HUES6 (cell line): ENCODE results near the gene ADGRV1.

ENCODE experiments used
- H3K27ac ChIP-seq: 2 replicates; pipeline ENCODE4 v1.7.0; 2013; ENCODE audit warnings: low read depth, mild to moderate bottlenecking, low read length, inconsistent platforms
- H3K27me3 ChIP-seq: 2 replicates; pipeline ENCODE4 v1.6.1; 2013; ENCODE audit warnings: low read length; ENCODE audit not compliant: control insufficient read depth, insufficient read depth
- H3K36me3 ChIP-seq: 2 replicates; pipeline ENCODE4 v1.6.1; 2013; ENCODE audit warnings: low read length; ENCODE audit not compliant: control insufficient read depth, insufficient read depth
- H3K4me1 ChIP-seq: 2 replicates; pipeline ENCODE4 v1.6.1; 2013; ENCODE audit warnings: low read length; ENCODE audit not compliant: control insufficient read depth, insufficient read depth
- H3K4me3 ChIP-seq: 2 replicates; pipeline ENCODE4 v1.5.1; 2013; ENCODE audit warnings: low read depth, low read length
- H3K9ac ChIP-seq: one replicate; pipeline ENCODE4 v1.6.1; 2013; ENCODE audit warnings: mild to moderate bottlenecking, low read length
- H3K9me3 ChIP-seq: 2 replicates; pipeline ENCODE4 v1.6.1; 2013; ENCODE audit warnings: low read depth, low read length; ENCODE audit not compliant: control insufficient read depth, insufficient read depth

The ADGRV1 gene

GRCh38 chr5:91146905-91147600, 588.5 kb downstream of the ADGRV1 start:
- H3K4me1 ChIP-seq = peaks cover 3% of the 10 kb centered on the region
- no peak overlapping the region for H3K27ac ChIP-seq
- H3K9ac ChIP-seq = no peak overlapping the region
- no peaks in the 10 kb centered on the region; the same call in 1 of the 2 replicates for H3K36me3 ChIP-seq
- H3K27me3 ChIP-seq = no peaks in the 10 kb centered on the region
- peaks cover 8% of the 10 kb centered on the region; the same call in 1 of the 2 replicates for H3K9me3 ChIP-seq
- no peak overlapping the region for H3K4me3 ChIP-seq

DNA sequence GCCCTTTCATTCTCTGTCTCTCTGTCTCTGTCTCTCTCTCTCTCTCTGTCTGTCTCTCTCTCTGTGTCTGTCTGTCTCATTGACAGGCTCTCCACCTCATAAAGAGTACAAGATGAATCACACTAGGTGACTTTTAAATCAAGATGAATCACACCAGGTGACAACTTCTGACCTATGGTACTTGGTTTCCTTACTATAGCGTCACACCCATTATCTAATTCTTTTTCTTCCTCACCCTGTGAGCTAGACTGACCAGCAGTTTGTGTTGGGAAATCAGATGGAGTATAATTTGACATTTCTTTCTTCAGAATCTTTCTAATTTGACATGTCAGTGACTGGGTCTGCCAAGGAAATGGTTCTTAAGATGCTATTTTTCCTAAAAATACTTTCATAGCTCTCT, 591.6 kb downstream of the ADGRV1 start:
- Histone ChIP-seq H3K9me3 (peaks cover 8% of the 10 kb centered on the region; the same call in 1 of the 2 replicates), H3K27me3 (no peaks in the 10 kb centered on the region), H3K36me3 (no peaks in the 10 kb centered on the region; the same call in 1 of the 2 replicates), H3K4me3 (no peak overlapping the region), H3K4me1 (no peaks in the 10 kb centered on the region; the same call in 1 of the 2 replicates), H3K27ac (no peak overlapping the region), H3K9ac (no peak overlapping the region)

DNA sequence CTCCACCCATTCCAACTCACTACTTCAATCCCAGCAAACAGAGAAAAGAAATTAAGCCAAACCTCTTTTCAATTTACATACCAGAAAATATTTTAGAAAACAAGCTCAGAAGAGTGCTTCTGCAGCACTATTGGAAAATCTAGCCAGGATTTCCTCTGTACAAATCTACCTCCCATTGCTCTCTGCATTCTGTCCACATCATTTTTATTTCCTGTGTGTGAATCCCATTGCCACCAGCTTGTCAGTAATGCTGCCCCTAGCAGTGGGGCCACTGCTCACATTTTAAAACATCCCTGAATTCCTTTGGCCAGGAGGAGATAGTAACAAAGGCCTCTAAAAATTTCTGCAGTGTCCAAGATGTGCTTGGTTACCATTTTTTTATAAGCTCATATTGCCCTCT, 592.0 kb downstream of the ADGRV1 start:
- no peak overlapping the region for H3K9ac ChIP-seq
- H3K27me3 ChIP-seq = no peaks in the 10 kb centered on the region
- no peaks in the 10 kb centered on the region; the same call in 1 of the 2 replicates for H3K4me1 ChIP-seq
- H3K36me3 ChIP-seq = no peaks in the 10 kb centered on the region; the same call in 1 of the 2 replicates
- no peak overlapping the region for H3K27ac ChIP-seq
- no peak overlapping the region for H3K4me3 ChIP-seq
- peaks cover 8% of the 10 kb centered on the region; the same call in 1 of the 2 replicates for H3K9me3 ChIP-seq

DNA sequence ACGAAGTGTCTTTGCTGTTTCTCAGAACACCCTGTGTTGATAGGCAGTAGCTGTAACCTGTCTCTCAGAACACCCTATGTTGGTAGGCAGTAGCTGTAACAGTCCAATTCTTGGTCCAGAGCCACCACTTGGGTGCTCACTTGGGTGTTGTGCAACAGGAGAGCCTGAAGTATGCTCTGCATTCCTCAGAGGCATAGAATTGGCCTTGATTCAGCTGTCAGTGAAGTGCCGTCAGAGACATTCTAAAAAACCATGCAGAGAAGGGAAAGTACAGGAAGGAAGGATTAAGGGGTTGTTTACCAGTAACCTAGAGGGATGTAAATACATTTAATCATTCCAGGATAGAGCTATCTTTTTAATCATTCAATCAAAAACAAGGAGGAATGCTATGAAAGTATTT, 593.4 kb downstream of the ADGRV1 start:
- Histone ChIP-seq H3K9me3 (peaks cover 8% of the 10 kb centered on the region; the same call in 1 of the 2 replicates), H3K27ac (no peak overlapping the region)

GRCh38 chr5:91154338-91154737, 595.7 kb downstream of the ADGRV1 start:
- no peak overlapping the region for H3K9ac ChIP-seq
- no peak overlapping the region for H3K27ac ChIP-seq
- no peaks in the 10 kb centered on the region for H3K9me3 ChIP-seq
- H3K4me3 ChIP-seq = no peak overlapping the region
- no peaks in the 10 kb centered on the region; the same call in 1 of the 2 replicates for H3K4me1 ChIP-seq
- no peaks in the 10 kb centered on the region for H3K36me3 ChIP-seq
- H3K27me3 ChIP-seq = no peaks in the 10 kb centered on the region

More for the DNA sequence above, 593.4 kb downstream of the ADGRV1 start:
- Histone ChIP-seq H3K4me3 (no peak overlapping the region), H3K4me1 (no peaks in the 10 kb centered on the region; the same call in 1 of the 2 replicates), H3K27me3 (no peaks in the 10 kb centered on the region), H3K9ac (no peak overlapping the region), H3K36me3 (no peaks in the 10 kb centered on the region; the same call in 1 of the 2 replicates)

DNA sequence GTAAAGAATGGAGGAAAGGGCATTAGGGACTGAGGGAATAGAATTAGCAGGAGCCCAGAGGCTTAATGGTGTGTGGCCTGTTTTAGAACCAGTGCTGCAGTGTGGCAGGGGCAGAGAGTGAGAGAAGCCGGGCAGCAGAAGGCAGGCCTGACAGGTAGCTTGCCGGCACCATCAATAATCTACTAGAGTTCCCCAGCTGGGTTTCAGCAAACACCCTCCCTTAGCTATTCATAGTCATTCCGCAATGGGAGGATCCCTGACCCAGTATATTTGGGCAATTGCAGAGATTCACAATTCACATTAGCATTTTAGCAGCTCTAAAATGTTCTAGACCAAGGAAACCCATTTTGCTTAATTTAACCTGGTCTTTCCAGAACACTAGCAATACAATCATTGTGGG, 596.7 kb downstream of the ADGRV1 start:
- H3K27ac ChIP-seq = no peak overlapping the region
- no peak overlapping the region for H3K4me3 ChIP-seq
- H3K36me3 ChIP-seq = no peaks in the 10 kb centered on the region
- no peaks in the 10 kb centered on the region for H3K27me3 ChIP-seq
- no peaks in the 10 kb centered on the region; the same call in 1 of the 2 replicates for H3K4me1 ChIP-seq
- H3K9ac ChIP-seq = no peak overlapping the region
- H3K9me3 ChIP-seq = no peaks in the 10 kb centered on the region

DNA sequence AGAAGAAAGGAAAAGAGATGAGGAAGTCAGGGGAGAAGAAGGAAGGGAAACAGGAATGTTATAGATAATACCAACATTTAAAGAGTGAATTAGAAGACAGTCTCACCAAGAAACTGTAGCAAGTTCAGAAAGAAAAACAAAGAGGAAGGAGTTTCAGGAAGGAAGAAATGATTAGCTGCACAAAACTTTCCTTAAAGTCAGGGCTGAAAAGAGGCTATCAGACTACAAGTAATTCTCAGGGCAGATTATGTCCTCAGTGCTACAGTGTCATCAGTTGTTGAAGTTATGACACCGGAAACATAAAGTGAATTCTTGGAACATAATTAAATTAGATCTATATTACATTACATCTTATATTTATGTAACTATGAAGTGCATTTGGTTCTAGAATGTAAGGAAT, 597.6 kb downstream of the ADGRV1 start:
- H3K36me3 ChIP-seq = no peaks in the 10 kb centered on the region

GRCh38 chr5:91158011-91158410, 599.4 kb downstream of the ADGRV1 start:
- no peak overlapping the region for H3K9ac ChIP-seq
- no peaks in the 10 kb centered on the region for H3K36me3 ChIP-seq
- no peak overlapping the region for H3K4me3 ChIP-seq
- H3K27me3 ChIP-seq = no peaks in the 10 kb centered on the region
- H3K9me3 ChIP-seq = no peaks in the 10 kb centered on the region
- no peaks in the 10 kb centered on the region for H3K4me1 ChIP-seq
- H3K27ac ChIP-seq = no peak overlapping the region

More for the DNA sequence above, 597.6 kb downstream of the ADGRV1 start:
- no peaks in the 10 kb centered on the region; the same call in 1 of the 2 replicates for H3K4me1 ChIP-seq
- H3K4me3 ChIP-seq = no peak overlapping the region
- no peak overlapping the region for H3K9ac ChIP-seq
- H3K27ac ChIP-seq = no peak overlapping the region
- H3K27me3 ChIP-seq = no peaks in the 10 kb centered on the region
- H3K9me3 ChIP-seq = no peaks in the 10 kb centered on the region

GRCh38 chr5:91159647-91160046, 601.0 kb downstream of the ADGRV1 start:
- no peaks in the 10 kb centered on the region for H3K4me1 ChIP-seq
- H3K9ac ChIP-seq = no peak overlapping the region
- no peaks in the 10 kb centered on the region for H3K9me3 ChIP-seq
- H3K27me3 ChIP-seq = no peaks in the 10 kb centered on the region
- no peak overlapping the region for H3K4me3 ChIP-seq
- H3K36me3 ChIP-seq = no peaks in the 10 kb centered on the region
- H3K27ac ChIP-seq = no peak overlapping the region

GRCh38 chr5:91160714-91161285, 602.2 kb downstream of the ADGRV1 start:
- Histone ChIP-seq H3K4me3 (no peak overlapping the region), H3K9ac (no peak overlapping the region), H3K27ac (no peak overlapping the region), H3K27me3 (no peaks in the 10 kb centered on the region), H3K4me1 (no peaks in the 10 kb centered on the region), H3K9me3 (no peaks in the 10 kb centered on the region), H3K36me3 (no peaks in the 10 kb centered on the region)
